Midbrain (tissue), 1 donor: ENCODE results near the gene MAL.
A peak's percentile ranks its signal among the peaks of the same experiment; 100 is the strongest.

Experiments
- DNase-seq: peaks from one replicate; lab custom pipeline; 2025; lab: John Stamatoyannopoulos, UW

The MAL gene

GRCh38 chr2:95061601-95062183 lies 36.2 kb downstream of the MAL start:
- no peak for DNase-seq

- peak; percentile 11 for DNase-seq
Measured at GRCh38 chr2:95062242-95063085, 37.0 kb downstream of the MAL start.

- no peak for DNase-seq
Measured at GRCh38 chr2:95063086-95063958, 37.8 kb downstream of the MAL start.

GRCh38 chr2:95068256-95068655 lies 42.7 kb downstream of the MAL start:
- no peak for DNase-seq

GRCh38 chr2:95069465-95069864 lies 44.0 kb downstream of the MAL start:
- no peak for DNase-seq

- DNase-seq: peak; percentile 22
Measured at GRCh38 chr2:95071856-95072255, 46.3 kb downstream of the MAL start.

- no peak for DNase-seq
Measured at GRCh38 chr2:95072424-95072823, 46.9 kb downstream of the MAL start.

GRCh38 chr2:95073856-95074662 lies 48.6 kb downstream of the MAL start:
- peak; percentile 77 for DNase-seq

- no peak for DNase-seq
Measured at GRCh38 chr2:95074663-95075439, 49.3 kb downstream of the MAL start.

- DNase-seq: no peak
Measured at GRCh38 chr2:95075440-95076132, 50.1 kb downstream of the MAL start.

- peak; percentile 75 for DNase-seq
Measured at GRCh38 chr2:95076705-95077529, 51.4 kb downstream of the MAL start.

GRCh38 chr2:95077530-95077825 lies 52.0 kb downstream of the MAL start:
- peak; percentile 47 for DNase-seq

- no peak for DNase-seq
Measured at GRCh38 chr2:95077861-95078603, 52.5 kb downstream of the MAL start.

- no peak for DNase-seq
Measured at GRCh38 chr2:95079199-95079683, 53.7 kb downstream of the MAL start.

- DNase-seq: no peak
Measured at GRCh38 chr2:95082477-95082876, 57.0 kb downstream of the MAL start.

GRCh38 chr2:95086017-95086416 lies 60.5 kb downstream of the MAL start:
- no peak for DNase-seq

- DNase-seq: no peak
Measured at GRCh38 chr2:95087379-95087778, 61.9 kb downstream of the MAL start.

GRCh38 chr2:95091885-95092555 lies 66.5 kb downstream of the MAL start:
- no peak for DNase-seq
